A673 (cell line): ENCODE results near the gene ABCA9. TPM values are rescaled to one million over a fixed set of nuclear protein-coding genes. Genes with fewer than 3 reads are reported as not detected.

Source experiments
- BruUV-seq: library from RNA; stranded (reverse); fragments of 400-500 nt; replicated peaks from 2 replicates; lab custom pipeline; 2021; lab: Mats Ljungman, UMichigan
- CTCF ChIA-PET: fragments of 300-600 bp; sonication (Branson Sonifier 250); formaldehyde crosslinking; loops from one replicate; lab custom pipeline; 2022; ENCODE audit warnings: antibody characterized with exemption; lab: Charles Lee
- POLR2A ChIA-PET: fragments of 300-600 bp; sonication (Branson Sonifier 250); formaldehyde crosslinking; loops from one replicate; lab custom pipeline; 2022; ENCODE audit warnings: antibody characterized with exemption; ENCODE audit not compliant: low non-redundant PET; lab: Charles Lee
- DNase-seq: peaks from one replicate; pipeline ENCODE4 v3.0.0-alpha.2; 2015; ENCODE audit warnings: low spot score
- H3K27ac ChIP-seq: fragments of 200-600 bp; sonication (generic); 2 replicates; pipeline ENCODE4 v1.5.1; 2016; ENCODE audit warnings: mixed run types, low read depth, mild to moderate bottlenecking, mixed read lengths, antibody characterized with exemption, low read length; ENCODE audit not compliant: poor library complexity, severe bottlenecking
- H3K27me3 ChIP-seq: fragments of 200-600 bp; sonication (generic); replicated peaks from 2 replicates; pipeline ENCODE4 v1.6.1; 2017; ENCODE audit warnings: mixed run types, low read depth, mild to moderate bottlenecking, mixed read lengths, antibody characterized with exemption, low read length; ENCODE audit not compliant: insufficient read depth, poor library complexity
- H3K36me3 ChIP-seq: fragments of 200-600 bp; sonication (generic); 2 replicates; pipeline ENCODE4 v1.6.1; 2016; ENCODE audit warnings: mixed run types, mild to moderate bottlenecking, mixed read lengths, antibody characterized with exemption, low read length; ENCODE audit not compliant: insufficient read depth, poor library complexity, severe bottlenecking
- H3K4me1 ChIP-seq: fragments of 200-600 bp; sonication (generic); 2 replicates; pipeline ENCODE4 v1.6.1; 2017; ENCODE audit warnings: mixed run types, mild to moderate bottlenecking, mixed read lengths, antibody characterized with exemption, low read length; ENCODE audit not compliant: insufficient read depth, poor library complexity, severe bottlenecking
- H3K4me3 ChIP-seq: fragments of 200-600 bp; sonication (generic); 2 replicates; pipeline ENCODE4 v1.5.1; 2016; ENCODE audit warnings: low read depth, mixed run types, mild to moderate bottlenecking, mixed read lengths, low read length; ENCODE audit not compliant: poor library complexity, severe bottlenecking
- H3K9me3 ChIP-seq: fragments of 200-600 bp; sonication (generic); 2 replicates; pipeline ENCODE4 v1.6.1; 2016; ENCODE audit warnings: mixed run types, low read depth, mild to moderate bottlenecking, mixed read lengths, antibody characterized with exemption, low read length; ENCODE audit not compliant: poor library complexity, severe bottlenecking
- CTCF ChIP-seq: fragments of 300-800, 200-600 bp; sonication (generic); conservative IDR thresholded peaks from 2 replicates; pipeline ENCODE4 v1.5.1; 2017; ENCODE audit warnings: low read depth, mild to moderate bottlenecking, antibody characterized with exemption, low read length, moderate library complexity, mixed read lengths
- EZH2 ChIP-seq: fragments of 200-600 bp; sonication (generic); IDR thresholded peaks from 2 replicates; pipeline ENCODE4 v1.6.1; 2017; ENCODE audit warnings: borderline replicate concordance, low read depth, mild to moderate bottlenecking, mixed read lengths, antibody characterized with exemption, low read length; ENCODE audit not compliant: poor library complexity, severe bottlenecking
- intact Hi-C: fragments of 100-400 bp; cut with micrococcal nuclease; formaldehyde crosslinking; loops from one replicate; pipeline ENCODE4 v1.10.0; 2022; ENCODE audit not compliant: unreplicated experiment
- total RNA-seq: library from RNA; stranded (reverse); gene quantifications from 2 replicates; pipeline ENCODE4 v1.2.3, GENCODE V29; 2021

ABCA9 gene
- total RNA-seq, 1 experiment from 2014 or later, result 1.4 TPM

GRCh38 chr17:69018687-69019086, 42.0 kb downstream of the ABCA9 start:
- Histone ChIP-seq H3K4me1 (no peaks in the 10 kb centered on the region), H3K4me3 (no peak overlapping the region), H3K36me3 (no peaks in the 10 kb centered on the region), H3K9me3 (no peaks in the 10 kb centered on the region), H3K27me3 (no peaks in the 10 kb centered on the region), H3K27ac (no peak overlapping the region)
- intact Hi-C loops, result no loop called here
- ChIA-PET CTCF (no interaction called here), POLR2A (no interaction called here)
- no TSS peak for BruUV-seq
- TF ChIP-seq EZH2, result no peak
- TF ChIP-seq CTCF, result no peak
- DNase-seq, result no peak

GRCh38 chr17:69018022-69018615, 42.6 kb downstream of the ABCA9 start:
- no peaks in the 10 kb centered on the region for H3K4me1 ChIP-seq
- ChIA-PET CTCF (no interaction called here), POLR2A (no interaction called here)
- intact Hi-C loops, result no loop called here
- no peak for DNase-seq
- no TSS peak for BruUV-seq
- no peaks in the 10 kb centered on the region for H3K36me3 ChIP-seq
- no peak overlapping the region for H3K27ac ChIP-seq
- H3K4me3 ChIP-seq, result no peak overlapping the region
- TF ChIP-seq CTCF, result no peak
- TF ChIP-seq EZH2, result no peak
- no peaks in the 10 kb centered on the region for H3K9me3 ChIP-seq
- H3K27me3 ChIP-seq, result no peaks in the 10 kb centered on the region

GRCh38 chr17:69015631-69016030, 45.1 kb downstream of the ABCA9 start:
- no peak overlapping the region for H3K27ac ChIP-seq
- no peak for DNase-seq
- ChIA-PET POLR2A (no interaction called here), CTCF (no interaction called here)
- TF ChIP-seq EZH2 (no peak), CTCF (no peak)
- intact Hi-C loops, result no loop called here
- H3K9me3 ChIP-seq, result no peaks in the 10 kb centered on the region
- no TSS peak for BruUV-seq
- no peaks in the 10 kb centered on the region for H3K4me1 ChIP-seq
- no peaks in the 10 kb centered on the region for H3K36me3 ChIP-seq
- no peak overlapping the region for H3K4me3 ChIP-seq
- no peaks in the 10 kb centered on the region for H3K27me3 ChIP-seq
